Muscle layer of colon (tissue), 2 donors: ENCODE results near the gene TIMM22.

ENCODE experiments used
- H3K27ac ChIP-seq: one replicate; pipeline ENCODE4 v1.7.0; 2013; ENCODE audit warnings: low read depth, mild to moderate bottlenecking, low read length, moderate library complexity
- H3K27me3 ChIP-seq, 2 donors: one replicate each; pipeline ENCODE4 v1.7.0; 2013; ENCODE audit warnings: low read length in 2 of 2, mild to moderate bottlenecking in 2 of 2; ENCODE audit not compliant: insufficient read depth in 2 of 2, control insufficient read depth in 1 of 2
- H3K36me3 ChIP-seq: one replicate; pipeline ENCODE4 v1.7.0; 2013; ENCODE audit warnings: mild to moderate bottlenecking, low read length; ENCODE audit not compliant: insufficient read depth
- H3K4me1 ChIP-seq: one replicate; pipeline ENCODE4 v1.7.0; 2013; ENCODE audit warnings: mild to moderate bottlenecking, low read length; ENCODE audit not compliant: insufficient read depth
- H3K4me3 ChIP-seq, 2 donors: one replicate each; pipeline ENCODE4 v1.7.0; 2013; ENCODE audit warnings: low read length in 2 of 2, low read depth in 1 of 2, mild to moderate bottlenecking in 1 of 2, moderate library complexity in 1 of 2
- H3K9ac ChIP-seq: one replicate; pipeline ENCODE4 v1.7.0; 2013; ENCODE audit warnings: low read length
- H3K9me3 ChIP-seq: one replicate; pipeline ENCODE4 v1.7.0; 2013; ENCODE audit warnings: mild to moderate bottlenecking, low read length
- donor health status: abdominal sarcoma.
- donor health status: Adenocarcinoma of cecum.

Gene TIMM22

DNA sequence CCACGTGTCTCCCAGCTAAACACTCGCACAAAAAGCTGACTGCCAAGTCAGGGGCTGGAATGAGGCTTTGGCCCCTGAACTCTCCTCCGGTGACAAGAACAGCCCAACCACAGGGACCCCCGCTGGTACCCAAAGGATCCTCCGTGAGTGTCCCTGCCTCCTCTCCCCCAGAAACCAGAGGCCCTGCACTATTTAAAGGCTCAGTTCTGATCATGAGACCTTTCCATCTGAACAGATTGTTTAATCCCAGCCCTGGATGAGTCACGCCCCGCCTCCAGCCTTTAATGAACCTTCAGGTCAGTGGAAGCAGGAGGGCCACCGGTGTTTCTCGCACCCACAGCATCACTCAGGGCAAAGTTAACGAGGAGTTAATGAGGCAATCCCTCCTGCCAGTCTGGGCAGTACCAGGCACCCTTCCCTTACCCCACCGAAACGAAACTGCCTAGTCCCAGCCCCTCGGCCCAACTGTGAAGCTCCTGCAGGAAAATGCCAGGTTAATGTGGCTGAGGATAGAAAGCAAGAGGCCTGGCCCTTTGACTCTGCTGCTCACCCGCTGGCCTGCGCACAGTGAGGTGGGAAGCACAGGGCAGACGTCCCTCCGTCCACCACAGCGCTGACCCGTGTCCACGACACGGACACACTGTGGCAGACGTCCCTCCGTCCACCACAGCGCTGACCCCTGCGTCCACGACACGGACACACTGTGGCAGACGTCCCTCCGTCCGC lies 32.4 kb downstream of the TIMM22 start:
- Histone ChIP-seq H3K9ac (peak overlapping the region; percentile 33), H3K4me3 (peak overlapping the region in 1 of 2 donors; percentile 48)

DNA sequence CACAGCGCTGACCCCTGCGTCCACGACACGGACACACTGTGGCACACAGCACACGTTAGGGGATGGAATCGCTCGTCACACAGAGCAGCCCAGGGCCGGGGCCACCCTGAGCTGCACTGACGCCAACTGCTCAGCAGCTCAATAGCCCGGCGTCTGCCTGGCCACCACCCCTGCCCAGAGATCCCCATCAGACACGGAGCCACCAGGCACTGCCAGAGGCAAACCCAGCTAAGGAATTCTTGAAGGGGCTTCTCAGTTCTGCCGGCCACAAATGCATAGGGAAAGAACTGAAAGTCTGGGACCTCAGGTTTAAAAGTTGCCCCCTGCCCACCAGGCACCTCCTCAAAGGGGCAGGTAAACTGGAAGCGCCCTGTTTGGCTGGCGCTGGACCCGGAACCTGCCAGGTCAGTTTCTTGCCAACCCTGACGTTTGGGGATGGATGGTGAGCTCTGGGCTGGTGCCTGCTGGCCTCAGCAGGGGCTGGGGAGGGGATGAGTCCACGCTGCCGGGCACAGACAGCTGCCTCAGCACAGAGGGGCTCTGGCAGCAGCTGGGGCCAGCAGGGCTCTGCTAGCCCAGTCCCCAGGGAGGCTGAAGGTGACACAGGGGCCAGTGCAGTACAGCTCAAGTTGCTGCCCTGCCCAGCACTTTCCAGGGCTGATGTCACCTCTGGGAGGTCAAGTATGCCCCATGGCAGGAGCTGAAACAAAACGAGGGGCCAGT lies 33.2 kb downstream of the TIMM22 start:
- Histone ChIP-seq H3K27me3 (no peaks in the 10 kb centered on the region), H3K27ac (peak overlapping the region; percentile 66), H3K9me3 (no peaks in the 10 kb centered on the region), H3K9ac (peak overlapping the region; percentile 40), H3K4me1 (peaks cover 28% of the 10 kb centered on the region), H3K4me3 (peak overlapping the region; percentile 25 to 48), H3K36me3 (peaks cover 12% of the 10 kb centered on the region)

More for the DNA sequence above, 32.4 kb downstream of the TIMM22 start:
- peaks cover 12% of the 10 kb centered on the region for H3K36me3 ChIP-seq
- H3K9me3 ChIP-seq, result no peaks in the 10 kb centered on the region
- H3K4me1 ChIP-seq, result peaks cover 28% of the 10 kb centered on the region
- H3K27ac ChIP-seq, result peak overlapping the region; percentile 66
- H3K27me3 ChIP-seq, result no peaks in the 10 kb centered on the region

DNA sequence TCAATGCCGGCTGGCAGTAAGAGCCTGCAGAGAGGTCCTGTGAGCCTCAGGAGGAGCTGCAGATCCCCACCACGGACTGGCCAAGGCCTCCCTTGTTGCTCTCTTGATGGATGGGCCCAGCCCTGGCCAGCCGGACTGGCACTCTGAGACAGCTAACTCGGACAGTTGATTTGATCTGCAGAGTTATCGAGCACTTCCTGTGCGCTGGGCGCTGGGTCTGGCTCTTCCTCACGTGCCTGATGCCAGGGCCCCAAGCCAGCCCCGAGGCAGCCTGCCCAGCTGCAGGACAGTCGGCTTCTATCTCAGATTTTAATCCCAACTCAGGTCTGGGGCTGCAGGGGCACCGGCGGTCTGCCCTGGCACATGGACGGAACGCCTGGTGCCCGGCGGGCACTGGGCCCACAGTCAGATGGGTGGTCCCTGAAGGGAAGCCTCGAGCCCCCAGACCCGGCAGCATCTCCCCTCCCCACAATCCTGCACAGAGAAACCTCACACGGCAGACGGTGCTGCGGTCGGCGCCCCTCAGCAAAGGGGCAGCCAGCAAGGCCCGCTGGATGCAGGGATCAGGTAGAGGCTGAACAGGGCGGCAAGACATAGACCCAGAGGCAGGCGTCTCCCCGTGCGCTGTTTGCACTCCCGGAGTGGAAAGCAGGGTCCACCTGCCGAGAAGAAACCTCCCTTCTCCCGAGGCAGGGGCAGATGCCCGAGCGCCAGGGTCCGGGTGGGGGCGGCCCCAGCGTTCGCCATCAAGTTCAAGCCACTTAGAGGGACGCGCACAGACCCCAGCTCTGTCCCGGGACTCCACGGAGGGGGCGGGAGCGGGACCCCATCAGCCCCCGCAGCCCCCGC lies 34.0 kb downstream of the TIMM22 start:
- Histone ChIP-seq H3K9me3 (no peaks in the 10 kb centered on the region), H3K36me3 (peaks cover 10% of the 10 kb centered on the region), H3K4me3 (peak overlapping the region; percentile 25 to 48), H3K27ac (peak overlapping the region; percentile 57), H3K9ac (peak overlapping the region; percentile 40), H3K27me3 (no peaks in the 10 kb centered on the region), H3K4me1 (peaks cover 27% of the 10 kb centered on the region)

- peaks cover 7% of the 10 kb centered on the region for H3K36me3 ChIP-seq
- H3K4me3 ChIP-seq, result peak overlapping the region in 1 of 2 donors; percentile 25
- peaks cover 25% of the 10 kb centered on the region for H3K4me1 ChIP-seq
- peak overlapping the region; percentile 52 for H3K27ac ChIP-seq
- H3K27me3 ChIP-seq, result no peaks in the 10 kb centered on the region
- no peaks in the 10 kb centered on the region for H3K9me3 ChIP-seq
- no peak overlapping the region for H3K9ac ChIP-seq
These were observed 34.8 kb downstream of the TIMM22 start for GRCh38 chr17:1031711-1032110.

- Histone ChIP-seq H3K4me3 (no peak overlapping the region), H3K36me3 (peaks cover 7% of the 10 kb centered on the region), H3K27me3 (no peaks in the 10 kb centered on the region), H3K9me3 (no peaks in the 10 kb centered on the region), H3K9ac (no peak overlapping the region), H3K4me1 (peaks cover 25% of the 10 kb centered on the region), H3K27ac (peak overlapping the region; percentile 52)
These were observed 35.5 kb downstream of the TIMM22 start for GRCh38 chr17:1032391-1032790.

DNA sequence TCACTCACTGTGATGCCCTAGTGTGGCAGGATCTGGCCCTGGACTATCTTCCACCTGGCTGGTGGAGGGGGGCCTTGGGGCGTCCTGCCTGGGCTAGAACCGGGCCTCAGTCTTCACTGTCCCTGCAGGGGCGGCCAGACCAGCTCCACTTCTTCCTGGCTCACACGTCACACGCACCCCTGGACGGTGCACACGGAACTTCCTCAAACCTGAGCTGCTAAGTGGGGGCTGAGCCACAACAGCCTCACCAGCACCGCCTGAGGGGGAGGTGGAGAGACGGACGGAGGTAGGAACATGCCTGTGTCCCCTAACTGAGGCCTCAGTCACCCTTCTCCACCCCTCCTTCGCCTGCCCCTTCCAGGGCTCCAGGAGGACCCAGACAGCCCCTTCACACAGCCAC lies 36.6 kb downstream of the TIMM22 start:
- Histone ChIP-seq H3K4me1 (peaks cover 21% of the 10 kb centered on the region), H3K27ac (no peak overlapping the region), H3K9me3 (no peaks in the 10 kb centered on the region), H3K9ac (no peak overlapping the region), H3K4me3 (no peak overlapping the region), H3K27me3 (no peaks in the 10 kb centered on the region), H3K36me3 (peaks cover 7% of the 10 kb centered on the region)

DNA sequence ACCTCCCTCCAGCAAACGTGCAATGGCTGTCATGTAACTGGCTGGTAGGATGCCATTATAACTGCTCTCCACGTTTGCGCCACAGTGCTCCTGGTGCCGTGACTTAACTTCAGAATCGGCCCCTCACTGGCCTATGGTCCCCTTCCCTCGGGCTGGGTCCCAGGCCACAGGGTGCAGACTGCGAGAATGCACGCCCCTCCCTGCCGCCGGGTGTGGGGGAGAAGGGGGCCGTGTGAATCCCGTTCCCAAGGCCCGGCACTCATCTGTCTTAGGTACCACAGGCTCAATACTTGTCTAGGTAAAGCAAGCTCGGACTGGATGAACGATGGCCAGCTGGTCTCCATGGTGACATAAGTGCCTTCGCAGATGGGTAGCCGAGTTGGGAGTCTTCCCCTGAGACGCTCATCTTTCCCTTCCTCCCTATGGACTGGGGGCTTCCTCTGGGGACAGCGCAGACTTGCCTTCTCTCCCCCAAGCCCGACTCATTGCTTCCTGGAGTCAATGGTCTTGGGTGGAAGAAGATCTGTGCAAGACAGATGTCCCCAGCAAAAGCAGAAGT lies 37.8 kb downstream of the TIMM22 start:
- Histone ChIP-seq H3K9ac (no peak overlapping the region), H3K36me3 (peaks cover 7% of the 10 kb centered on the region), H3K9me3 (no peaks in the 10 kb centered on the region), H3K4me3 (no peak overlapping the region), H3K27ac (no peak overlapping the region), H3K27me3 (no peaks in the 10 kb centered on the region), H3K4me1 (peaks cover 12% of the 10 kb centered on the region)

DNA sequence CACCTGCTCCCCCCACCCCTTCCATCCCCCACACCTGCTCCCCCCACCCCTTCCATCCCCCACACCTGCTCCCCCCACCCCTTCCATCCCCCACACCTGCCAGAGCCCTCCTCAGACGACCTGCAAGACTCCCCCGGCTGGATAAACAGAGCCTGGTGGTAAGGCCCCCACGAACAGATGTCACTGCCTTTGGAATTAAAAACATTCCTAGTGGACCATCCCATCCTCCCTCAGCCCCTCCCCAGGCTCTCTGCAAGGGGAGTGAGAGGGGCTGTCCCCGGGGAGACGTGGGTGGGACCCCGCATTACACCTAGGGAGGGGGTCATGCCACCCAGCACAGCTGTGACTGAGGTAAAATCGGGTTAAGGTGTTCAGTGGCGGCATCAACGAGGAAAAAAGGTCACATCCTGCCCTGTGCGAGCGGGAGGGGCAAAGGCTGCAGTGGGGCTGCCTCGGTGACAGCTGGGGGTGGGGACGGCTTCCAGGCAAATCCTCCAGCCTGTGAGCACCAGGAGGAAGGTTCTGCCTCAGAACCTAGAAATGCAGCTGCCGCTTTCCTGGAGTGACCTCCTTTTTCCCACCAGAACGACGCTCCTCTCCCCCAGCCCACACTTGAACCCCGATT lies 38.7 kb downstream of the TIMM22 start:
- H3K27ac ChIP-seq, result no peak overlapping the region
- H3K9me3 ChIP-seq, result no peaks in the 10 kb centered on the region
- peaks cover 3% of the 10 kb centered on the region for H3K4me1 ChIP-seq
- H3K27me3 ChIP-seq, result no peaks in the 10 kb centered on the region
- no peak overlapping the region for H3K4me3 ChIP-seq
- peaks cover 7% of the 10 kb centered on the region for H3K36me3 ChIP-seq
- H3K9ac ChIP-seq, result no peak overlapping the region

- Histone ChIP-seq H3K36me3 (peaks cover 7% of the 10 kb centered on the region), H3K4me1 (peaks cover 3% of the 10 kb centered on the region), H3K9me3 (no peaks in the 10 kb centered on the region), H3K27me3 (no peaks in the 10 kb centered on the region), H3K27ac (no peak overlapping the region), H3K4me3 (no peak overlapping the region), H3K9ac (no peak overlapping the region)
These were observed 39.4 kb downstream of the TIMM22 start for GRCh38 chr17:1036171-1036844.

- Histone ChIP-seq H3K9me3 (no peaks in the 10 kb centered on the region), H3K27ac (no peak overlapping the region), H3K9ac (no peak overlapping the region), H3K36me3 (peaks cover 7% of the 10 kb centered on the region), H3K27me3 (no peaks in the 10 kb centered on the region), H3K4me1 (peaks cover 3% of the 10 kb centered on the region), H3K4me3 (no peak overlapping the region)
These were observed 39.9 kb downstream of the TIMM22 start for GRCh38 chr17:1036845-1037237.
